ENCODE measurements around the gene IL11RA. TPM values are rescaled to one million over a fixed set of nuclear protein-coding genes. Genes with fewer than 3 reads are reported as not detected.

The IL11RA gene
- total RNA-seq, 4 donors from 2014 or later = 3.2 to 153 (median 49.9) TPM

DNA sequence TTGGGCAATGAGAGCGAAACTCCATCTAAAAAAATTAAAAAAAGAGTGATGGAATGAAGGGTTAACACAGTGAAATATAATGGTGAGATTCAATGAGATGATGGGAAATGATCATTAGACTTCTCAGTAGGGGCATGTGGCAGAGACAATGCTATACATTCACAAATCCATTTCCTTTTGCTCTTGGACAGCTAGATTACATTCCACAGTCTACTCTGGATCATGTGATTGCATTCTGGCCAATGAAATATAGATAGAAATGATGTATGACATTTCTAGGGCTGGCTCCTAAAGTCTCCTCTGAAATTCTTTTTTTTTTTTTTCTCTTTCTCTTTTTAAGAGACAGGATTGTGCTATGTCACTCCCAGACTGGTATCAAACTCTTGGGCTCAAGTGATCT lies 9.3 kb upstream of the IL11RA start:
- no peak for TF ChIP-seq POLR2A (IDR thresholded peaks at IDR 0.05)
- TF ChIP-seq, protein P1, sequence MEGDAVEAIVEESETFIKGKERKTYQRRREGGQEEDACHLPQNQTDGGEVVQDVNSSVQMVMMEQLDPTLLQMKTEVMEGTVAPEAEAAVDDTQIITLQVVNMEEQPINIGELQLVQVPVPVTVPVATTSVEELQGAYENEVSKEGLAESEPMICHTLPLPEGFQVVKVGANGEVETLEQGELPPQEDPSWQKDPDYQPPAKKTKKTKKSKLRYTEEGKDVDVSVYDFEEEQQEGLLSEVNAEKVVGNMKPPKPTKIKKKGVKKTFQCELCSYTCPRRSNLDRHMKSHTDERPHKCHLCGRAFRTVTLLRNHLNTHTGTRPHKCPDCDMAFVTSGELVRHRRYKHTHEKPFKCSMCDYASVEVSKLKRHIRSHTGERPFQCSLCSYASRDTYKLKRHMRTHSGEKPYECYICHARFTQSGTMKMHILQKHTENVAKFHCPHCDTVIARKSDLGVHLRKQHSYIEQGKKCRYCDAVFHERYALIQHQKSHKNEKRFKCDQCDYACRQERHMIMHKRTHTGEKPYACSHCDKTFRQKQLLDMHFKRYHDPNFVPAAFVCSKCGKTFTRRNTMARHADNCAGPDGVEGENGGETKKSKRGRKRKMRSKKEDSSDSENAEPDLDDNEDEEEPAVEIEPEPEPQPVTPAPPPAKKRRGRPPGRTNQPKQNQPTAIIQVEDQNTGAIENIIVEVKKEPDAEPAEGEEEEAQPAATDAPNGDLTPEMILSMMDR (IDR thresholded peaks at IDR 0.05) = no peak
- H3K4me1 ChIP-seq = no peaks in the 10 kb centered on the region
- H3K9me3 ChIP-seq = no peaks in the 10 kb centered on the region
- H3K36me3 ChIP-seq = no peaks in the 10 kb centered on the region
- H3K4me3 ChIP-seq = no peak overlapping the region
- intact Hi-C loops (cut with DNase I; ENCODE audit: low total_unique reads) = loop anchor here (10.0 kb wide), 1 partner anchor 62 kb away; no protein-coding TSS in a partner anchor
- H3K27ac ChIP-seq = no peak overlapping the region
- DNase-seq = no peak
- no peaks in the 10 kb centered on the region for H3K27me3 ChIP-seq

DNA sequence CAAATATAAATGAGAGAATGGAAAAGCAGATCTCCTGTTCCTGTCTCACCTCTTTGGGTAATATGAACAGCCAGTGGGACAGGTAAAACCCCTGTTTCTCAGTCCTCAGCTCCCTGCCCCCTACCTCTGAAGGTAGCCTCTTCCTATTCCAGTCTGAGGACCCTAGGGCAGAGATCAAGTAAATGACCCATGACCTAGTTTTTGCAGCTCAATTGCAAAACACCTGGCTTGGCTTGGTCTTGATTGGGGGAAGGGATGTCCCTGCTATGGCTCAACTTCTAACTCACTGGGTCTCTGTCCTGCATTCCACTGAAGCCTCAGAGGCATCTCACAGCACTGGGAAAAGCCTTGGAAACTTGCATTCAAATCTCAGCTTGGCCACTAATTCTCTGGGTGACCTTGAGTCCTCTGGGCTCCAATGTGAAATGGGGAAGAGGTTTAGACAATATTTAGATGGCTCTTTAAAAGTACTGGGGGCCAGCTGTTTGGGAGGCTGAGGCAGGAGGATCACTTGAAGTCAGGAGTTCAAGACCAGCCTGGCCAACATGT lies 7.1 kb upstream of the IL11RA start:
- H3K36me3 ChIP-seq = no peaks in the 10 kb centered on the region
- DNase-seq = no peak
- no peaks in the 10 kb centered on the region for H3K9me3 ChIP-seq
- intact Hi-C loops (cut with DNase I; ENCODE audit: low total_unique reads) = loop anchor here (10.0 kb wide), 1 partner anchor 60 kb away; no protein-coding TSS in a partner anchor
- H3K4me1 ChIP-seq = no peaks in the 10 kb centered on the region
- no peaks in the 10 kb centered on the region for H3K27me3 ChIP-seq
- H3K27ac ChIP-seq = no peak overlapping the region
- no peak overlapping the region for H3K4me3 ChIP-seq
- TF ChIP-seq, protein P1 (IDR thresholded peaks at IDR 0.05) = no peak

DNA sequence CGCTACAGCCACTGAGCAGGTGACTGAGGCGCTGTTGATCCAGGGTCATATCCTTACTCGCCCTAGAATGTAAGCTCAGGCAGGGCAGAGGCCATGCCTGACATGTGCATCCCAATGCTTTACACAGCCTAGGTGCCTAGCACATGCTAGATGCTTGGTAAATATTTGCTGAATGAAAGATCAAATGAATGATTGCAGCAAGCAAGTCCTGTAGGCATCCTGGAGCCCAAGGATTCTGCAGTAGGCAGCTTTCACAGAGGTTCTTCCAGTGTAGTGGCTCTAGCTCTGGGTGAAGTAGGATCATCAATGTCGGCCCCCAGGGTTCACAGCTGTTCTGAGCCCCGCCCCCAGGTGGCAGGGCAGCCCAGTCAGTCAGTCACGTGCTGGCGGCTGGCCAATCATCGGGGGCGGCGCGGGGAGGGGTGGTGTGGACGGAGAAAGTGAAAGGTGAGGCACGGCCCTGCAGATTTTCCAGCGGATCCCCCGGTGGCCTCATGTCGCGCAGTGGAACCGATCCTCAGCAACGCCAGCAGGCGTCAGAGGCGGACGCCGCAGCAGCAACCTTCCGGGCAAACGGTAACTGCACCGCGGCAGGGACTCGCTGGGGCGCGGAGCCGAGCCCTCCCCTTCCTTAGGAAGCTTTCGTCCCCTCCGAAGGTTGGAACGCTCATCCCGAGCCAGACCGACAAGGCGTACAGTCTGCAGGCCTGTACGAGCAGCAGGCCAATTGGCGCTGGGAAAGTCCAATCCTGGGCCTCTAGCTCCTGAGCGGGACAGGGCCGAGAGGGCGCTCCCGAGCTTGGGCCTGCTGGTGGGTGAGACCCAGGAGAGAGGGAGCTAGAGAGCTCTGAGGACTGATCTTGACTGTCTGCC lies 5.5 kb upstream of the IL11RA start, which contains the start of gene GALT:
Gene GALT (plus strand): TSS at position 465 of the 873 bp plus-strand sequence. CDS start 30 bp downstream, at position 495.
- Histone ChIP-seq H3K36me3 (no peaks in the 10 kb centered on the region), H3K4me3 (peak within 1 kb of the TSS; percentile 75 to 84), H3K27ac (peak within 1 kb of the TSS; percentile 84 to 88), H3K9me3 (no peaks in the 10 kb centered on the region), H3K27me3 (no peaks in the 10 kb centered on the region), H3K4me1 (peaks cover 0 to 7% of the 10 kb centered on the region in 2 donors)
- TF ChIP-seq, protein P1 (IDR thresholded peaks at IDR 0.05) = peak; percentile 29 to 68 (median 52)
- TF ChIP-seq POLR2A (IDR thresholded peaks at IDR 0.05) = peak; percentile 47 to 50
- peak; percentile 93 to 94 for DNase-seq
- intact Hi-C loops (cut with DNase I; ENCODE audit: low total_unique reads) = loop anchor here (10.0 kb wide), 1 partner anchor 58 kb away; no protein-coding TSS in a partner anchor

DNA sequence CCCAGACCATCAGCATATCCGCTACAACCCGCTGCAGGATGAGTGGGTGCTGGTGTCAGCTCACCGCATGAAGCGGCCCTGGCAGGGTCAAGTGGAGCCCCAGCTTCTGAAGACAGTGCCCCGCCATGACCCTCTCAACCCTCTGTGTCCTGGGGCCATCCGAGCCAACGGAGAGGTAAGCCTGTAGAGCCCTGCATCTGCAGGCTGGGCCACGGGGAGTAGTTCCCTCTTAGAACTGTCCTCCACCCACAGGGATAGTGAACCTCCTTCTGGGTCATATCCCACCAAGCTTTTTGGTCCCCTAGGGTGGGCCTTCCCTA lies 4.9 kb upstream of the IL11RA start:
- no peak for TF ChIP-seq POLR2A (IDR thresholded peaks at IDR 0.05)
- TF ChIP-seq, protein P1 (IDR thresholded peaks at IDR 0.05) = no peak
- peak overlapping the region; percentile 75 to 84 for H3K4me3 ChIP-seq
- no peaks in the 10 kb centered on the region for H3K9me3 ChIP-seq
- no peak for DNase-seq
- H3K27ac ChIP-seq = peak overlapping the region; percentile 84 to 88
- peaks cover 0 to 11% of the 10 kb centered on the region in 2 donors for H3K4me1 ChIP-seq
- H3K27me3 ChIP-seq = no peaks in the 10 kb centered on the region
- intact Hi-C loops (cut with DNase I; ENCODE audit: low total_unique reads) = loop anchor here (10.0 kb wide), 1 partner anchor 58 kb away; no protein-coding TSS in a partner anchor
- H3K36me3 ChIP-seq = no peaks in the 10 kb centered on the region

DNA sequence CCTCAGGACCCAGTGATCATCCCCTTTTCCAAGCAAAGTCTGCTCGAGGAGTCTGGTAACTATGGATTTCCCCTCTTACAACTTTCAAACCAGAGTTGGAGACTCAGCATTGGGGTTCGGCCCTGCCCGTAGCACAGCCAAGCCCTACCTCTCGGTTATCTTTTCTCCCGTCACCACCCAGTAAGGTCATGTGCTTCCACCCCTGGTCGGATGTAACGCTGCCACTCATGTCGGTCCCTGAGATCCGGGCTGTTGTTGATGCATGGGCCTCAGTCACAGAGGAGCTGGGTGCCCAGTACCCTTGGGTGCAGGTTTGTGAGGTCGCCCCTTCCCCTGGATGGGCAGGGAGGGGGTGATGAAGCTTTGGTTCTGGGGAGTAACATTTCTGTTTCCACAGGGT lies 4.3 kb upstream of the IL11RA start:
- TF ChIP-seq POLR2A (IDR thresholded peaks at IDR 0.05) = no peak
- TF ChIP-seq, protein P1 (IDR thresholded peaks at IDR 0.05) = no peak
- Histone ChIP-seq H3K27ac (peak overlapping the region; percentile 84 to 88), H3K4me3 (peak overlapping the region; percentile 75 to 84), H3K9me3 (no peaks in the 10 kb centered on the region), H3K4me1 (peaks cover 0 to 17% of the 10 kb centered on the region in 2 donors), H3K36me3 (no peaks in the 10 kb centered on the region), H3K27me3 (no peaks in the 10 kb centered on the region)
- DNase-seq = no peak
- intact Hi-C loops (cut with DNase I; ENCODE audit: low total_unique reads) = loop anchor here (10.0 kb wide), 1 partner anchor 57 kb away; no protein-coding TSS in a partner anchor

All from uterus (tissue), 4 donors.